H1 (cell line): ENCODE measurements around the gene SPEN. TPM values are rescaled to one million over a fixed set of nuclear protein-coding genes. Genes with fewer than 3 reads are reported as not detected.
A peak's percentile ranks its signal among the peaks of the same experiment; 100 is the strongest.

Experiments
- CTCF ChIA-PET: fragments of 300-600 bp; sonication (Branson Sonifier 250); formaldehyde crosslinking; loops from one replicate; lab custom pipeline; 2021; ENCODE audit not compliant: partially characterized antibody; lab: Charles Lee
- POLR2A ChIA-PET: fragments of 300-600 bp; sonication (Branson Sonifier 250); formaldehyde crosslinking; loops from one replicate; lab custom pipeline; 2021; ENCODE audit warnings: inconsistent platforms; ENCODE audit not compliant: partially characterized antibody; lab: Charles Lee
- DNase-seq, 2 experiments: peaks; one replicate each; pipeline versions ENCODE4 v3.0.0 to v3.0.0-alpha.2; 2010 to 2022; ENCODE audit warnings: low spot score in 2 of 2, low read depth in 1 of 2, mixed read lengths in 1 of 2
- FAIRE-seq: peaks from 2 replicates; lab custom pipeline; 2011; peaks lifted over from hg19 to GRCh38; lab: Jason Lieb, UNC
- H2AFZ ChIP-seq: 2 replicates; pipeline ENCODE4 v1.8.1; 2012; ENCODE audit warnings: low read length, inconsistent platforms
- H2AK5ac ChIP-seq: 2 replicates; pipeline ENCODE4 v1.6.1; 2013; ENCODE audit warnings: low read depth, low read length
- H2BK120ac ChIP-seq: replicated peaks from 2 replicates; pipeline ENCODE3; 2013; ENCODE audit warnings: low read depth, low read length, inconsistent platforms
- H2BK12ac ChIP-seq: 2 replicates; pipeline ENCODE4 v1.6.1; 2013; ENCODE audit warnings: low read depth, low read length
- H2BK15ac ChIP-seq: 2 replicates; pipeline ENCODE4 v1.6.1; 2013; ENCODE audit warnings: low read length
- H2BK20ac ChIP-seq: 2 replicates; pipeline ENCODE4 v1.6.1; 2013; ENCODE audit warnings: low read length
- H2BK5ac ChIP-seq: 2 replicates; pipeline ENCODE4 v1.6.1; 2013; ENCODE audit warnings: low read depth, low read length
- H3K14ac ChIP-seq: 2 replicates; pipeline ENCODE4 v1.6.1; 2013; ENCODE audit warnings: inconsistent platforms; ENCODE audit not compliant: insufficient read length
- H3K18ac ChIP-seq: 2 replicates; pipeline ENCODE4 v1.6.1; 2013; ENCODE audit warnings: low read length; ENCODE audit errors: extremely low read depth
- H3K23ac ChIP-seq: 2 replicates; pipeline ENCODE4 v1.6.1; 2013; ENCODE audit warnings: inconsistent platforms; ENCODE audit not compliant: insufficient read length
- H3K23me2 ChIP-seq: 2 replicates; pipeline ENCODE4 v1.6.1; 2013; ENCODE audit warnings: low read depth, low read length
- H3K27ac ChIP-seq: 2 replicates; pipeline ENCODE4 v1.6.1; 2011; ENCODE audit warnings: low read depth, low read length, inconsistent platforms
- H3K27me3 ChIP-seq, 4 experiments: replicated peaks in 1 of 4; 1 replicate in 1 of 4; 2 replicates in 3 of 4; pipeline versions ENCODE4 v1.6.1 to v1.8.1; 2011 to 2013; ENCODE audit warnings: low read length in 3 of 4, mild to moderate bottlenecking in 3 of 4, inconsistent platforms in 2 of 4, mixed read lengths in 2 of 4, moderate library complexity in 1 of 4; ENCODE audit not compliant: control insufficient read depth in 3 of 4, insufficient read depth in 3 of 4; ENCODE audit errors: extremely low read depth in 1 of 4
- H3K36me3 ChIP-seq, 4 experiments: 2 replicates each; pipeline versions ENCODE4 v1.6.1 to v1.8.1; 2011 to 2013; ENCODE audit warnings: mild to moderate bottlenecking in 4 of 4, low read length in 3 of 4, moderate library complexity in 2 of 4, control low read depth in 1 of 4, inconsistent platforms in 1 of 4; ENCODE audit not compliant: insufficient read depth in 4 of 4, control insufficient read depth in 2 of 4
- H3K4ac ChIP-seq: replicated peaks from 2 replicates; pipeline ENCODE3; 2013; ENCODE audit warnings: low read length, low read depth, mixed read lengths, inconsistent platforms; ENCODE audit not compliant: insufficient read length
- H3K4me1 ChIP-seq, 4 experiments: replicated peaks in 1 of 4; 1 replicate in 1 of 4; 2 replicates in 3 of 4; pipeline versions ENCODE4 v1.6.1 to v1.8.1; 2011 to 2013; ENCODE audit warnings: low read length in 3 of 4, inconsistent platforms in 2 of 4, mixed read lengths in 1 of 4; ENCODE audit not compliant: insufficient read depth in 4 of 4, control insufficient read depth in 3 of 4
- H3K4me2 ChIP-seq, 2 experiments: 2 replicates each; pipeline versions ENCODE4 v1.6.1 to v1.8.1; 2011 to 2013; ENCODE audit warnings: low read depth in 2 of 2, low read length in 2 of 2, control low read depth in 1 of 2, inconsistent platforms in 1 of 2, mild to moderate bottlenecking in 1 of 2; ENCODE audit not compliant: insufficient read depth in 1 of 2
- H3K4me3 ChIP-seq, 4 experiments: fragments of 200-600, 300-600 bp in 1 of 4; sonication (generic), shearing (Covaris generic), sonication (Bioruptor Twin) in 1 of 4; 2 replicates each; pipeline versions ENCODE4 v1.5.1 to v1.8.1; 2011 to 2016; ENCODE audit warnings: low read length in 4 of 4, low read depth in 3 of 4, control low read depth in 2 of 4, inconsistent platforms in 2 of 4, mild to moderate bottlenecking in 2 of 4, mixed read lengths in 1 of 4, moderate library complexity in 1 of 4; ENCODE audit not compliant: insufficient read depth in 2 of 4; ENCODE audit errors: extremely low read depth in 1 of 4
- H3K56ac ChIP-seq: replicated peaks from 2 replicates; pipeline ENCODE3; 2013; ENCODE audit warnings: low read depth, mild to moderate bottlenecking, mixed read lengths, low read length, inconsistent platforms; ENCODE audit not compliant: insufficient read length
- H3K79me1 ChIP-seq: 2 replicates; pipeline ENCODE4 v1.6.1; 2013; ENCODE audit warnings: low read depth, low read length, control low read depth
- H3K79me2 ChIP-seq, 2 experiments: 2 replicates each; pipeline versions ENCODE4 v1.6.1 to v1.8.1; 2012 to 2013; ENCODE audit warnings: low read length in 2 of 2, mild to moderate bottlenecking in 2 of 2, inconsistent platforms in 1 of 2; ENCODE audit not compliant: insufficient read depth in 2 of 2, control insufficient read depth in 1 of 2
- H3K9ac ChIP-seq, 4 experiments: replicated peaks in 1 of 4; 1 replicate in 1 of 4; 2 replicates in 3 of 4; pipeline versions ENCODE4 v1.6.1 to v1.8.1; 2011 to 2013; ENCODE audit warnings: low read depth in 3 of 4, low read length in 3 of 4, control low read depth in 2 of 4, mild to moderate bottlenecking in 2 of 4, moderate library complexity in 2 of 4, inconsistent platforms in 1 of 4; ENCODE audit errors: extremely low read depth in 1 of 4
- H3K9me3 ChIP-seq, 2 experiments: 2 replicates each; pipeline versions ENCODE4 v1.6.1 to v1.8.1; 2012 to 2013; ENCODE audit warnings: mild to moderate bottlenecking in 2 of 2, moderate library complexity in 2 of 2, control low read depth in 1 of 2, inconsistent platforms in 1 of 2, low read depth in 1 of 2, low read length in 1 of 2, mixed read lengths in 1 of 2; ENCODE audit not compliant: insufficient read depth in 2 of 2
- H4K20me1 ChIP-seq, 2 experiments: replicated peaks in 1 of 2; 2 replicates each; pipeline versions ENCODE3 to v1.8.1; 2011 to 2013; ENCODE audit warnings: inconsistent platforms in 2 of 2, low read length in 2 of 2, mild to moderate bottlenecking in 1 of 2; ENCODE audit not compliant: insufficient read depth in 2 of 2, control insufficient read depth in 1 of 2
- H4K5ac ChIP-seq: 2 replicates; pipeline ENCODE4 v1.6.1; 2013; ENCODE audit warnings: low read length, low read depth, mixed read lengths, inconsistent platforms; ENCODE audit not compliant: insufficient read length
- H4K8ac ChIP-seq: 2 replicates; pipeline ENCODE4 v1.8.0; 2013; ENCODE audit warnings: mild to moderate bottlenecking, moderate library complexity, low read length, inconsistent platforms; ENCODE audit not compliant: insufficient read depth; ENCODE audit errors: extremely low read depth
- H4K91ac ChIP-seq: replicated peaks from 2 replicates; pipeline ENCODE3; 2013; ENCODE audit warnings: low read length, mixed read lengths, inconsistent platforms; ENCODE audit not compliant: insufficient read length
- BACH1 ChIP-seq: IDR thresholded peaks from 2 replicates; pipeline ENCODE4 v1.6.1; 2012; ENCODE audit warnings: low read length, improper control_type of control experiment
- CBX5 ChIP-seq: fragments of 300-800, 300-1000 bp; sonication (generic); IDR thresholded peaks from 2 replicates; pipeline ENCODE4 v1.7.1; 2016; ENCODE audit warnings: antibody characterized with exemption, low read length, low read depth
- CTBP2 ChIP-seq: IDR thresholded peaks from 2 replicates; pipeline ENCODE4 v1.7.0; 2011; ENCODE audit warnings: borderline replicate concordance, mild to moderate bottlenecking, moderate library complexity, mixed read lengths, low read length; ENCODE audit not compliant: insufficient read depth, insufficient read length
- E2F6 ChIP-seq: IDR thresholded peaks from 2 replicates; pipeline ENCODE4 v1.6.1; 2012; ENCODE audit warnings: inconsistent platforms
- EP300 ChIP-seq, 2 experiments: IDR thresholded peaks; 1 replicate in 1 of 2; 2 replicates in 1 of 2; pipeline ENCODE4 v1.6.1; 2011 to 2012; ENCODE audit warnings: low read depth in 2 of 2, low read length in 2 of 2, mild to moderate bottlenecking in 2 of 2, borderline replicate concordance in 1 of 2, inconsistent platforms in 1 of 2, moderate library complexity in 1 of 2
- JUND ChIP-seq: IDR thresholded peaks from 2 replicates; pipeline ENCODE4 v1.6.1; 2011; ENCODE audit warnings: mild to moderate bottlenecking, improper control_type of control experiment, low read length
- POLR2A ChIP-seq, 2 experiments: IDR thresholded peaks; 1 replicate in 1 of 2; 2 replicates in 1 of 2; pipeline ENCODE4 v1.6.1; 2011; ENCODE audit warnings: low read depth in 2 of 2, low read length in 2 of 2, mild to moderate bottlenecking in 2 of 2; ENCODE audit errors: control extremely low read depth in 1 of 2
- RAD21 ChIP-seq, 2 experiments: IDR thresholded peaks in 1 of 2; conservative IDR thresholded peaks in 1 of 2; 2 replicates each; pipeline ENCODE4 v1.6.1; 2011; ENCODE audit warnings: low read depth in 2 of 2, low read length in 2 of 2, improper control_type of control experiment in 1 of 2, inconsistent platforms in 1 of 2, mild to moderate bottlenecking in 1 of 2, moderate library complexity in 1 of 2
- SIX5 ChIP-seq: IDR thresholded peaks from 2 replicates; pipeline ENCODE4 v1.6.1; 2011; ENCODE audit warnings: mild to moderate bottlenecking, low read depth, low read length
- SP2 ChIP-seq: IDR thresholded peaks from 2 replicates; pipeline ENCODE4 v1.6.1; 2012; ENCODE audit warnings: mild to moderate bottlenecking, low read length, inconsistent platforms
- SP4 ChIP-seq: IDR thresholded peaks from 2 replicates; pipeline ENCODE4 v1.6.1; 2012; ENCODE audit warnings: low read length, inconsistent platforms
- TAF1 ChIP-seq: IDR thresholded peaks from 2 replicates; pipeline ENCODE4 v1.6.1; 2011; ENCODE audit warnings: mild to moderate bottlenecking, low read depth, low read length
- TCF12 ChIP-seq: IDR thresholded peaks from 2 replicates; pipeline ENCODE4 v1.6.1; 2011; ENCODE audit warnings: low read depth, mild to moderate bottlenecking, low read length
- WGBS, 2 experiments: shearing (Covaris generic) in 1 of 2; methylation state at CpG; one replicate each; pipeline versions ENCODE4 v1.1.6 to v1.1.7; 2013 to 2015; ENCODE audit warnings: low lambda C conversion rate in 2 of 2, mixed read lengths in 2 of 2, inconsistent platforms in 1 of 2, low coverage in 1 of 2, missing lambda C conversion rate in 1 of 2; ENCODE audit not compliant: insufficient replicate concordance in 2 of 2, insufficient coverage in 1 of 2, insufficient read length in 1 of 2; ENCODE audit errors: extremely low coverage in 1 of 2, missing lambda C conversion rate in 1 of 2; 5-methylcytosine and 5-hydroxymethylcytosine counted together
- polyA plus RNA-seq, 7 experiments: library from polyadenylated mRNA; depleted of rRNA in 3 of 7; stranded (reverse) in 5 of 7; unstranded in 2 of 7; fragments of >200 nt in 5 of 7; fragments of 200-250 nt in 2 of 7; gene quantifications; 1 replicate in 5 of 7; 2 replicates in 1 of 7; 4 replicates in 1 of 7; pipeline versions ENCODE4 v1.2.1 to v1.2.3, GENCODE V29; 2011 to 2013; ENCODE audit warnings: missing spikeins in 2 of 7, mixed read lengths in 2 of 7
- total RNA-seq: library from RNA; stranded (reverse); fragmentation: NEBNext Ultra II Directional; extraction: Animal tissue kit (Norgen Biotek cat#: 25700); gene quantifications from 2 replicates; pipeline ENCODE4 v1.2.1, GENCODE V29; 2021
- TF ChIP-seq, protein P1 (sequence below): IDR thresholded peaks from 2 replicates; pipeline ENCODE4 v1.6.1; 2012; ENCODE audit warnings: inconsistent platforms

Gene SPEN
- total and polyA plus RNA-seq, 2 of the 8 experiments (the other 6 are each of a cell fraction or from before 2014, with no cell fraction given): 12.5 to 52.1 TPM

GRCh38 chr1:15830258-15830657, 17.2 kb upstream of the SPEN start:
- Histone ChIP-seq H4K20me1 (no peaks in the 10 kb centered on the region), H3K4me1 (peaks cover 0 to 20% (median 4%) of the 10 kb centered on the region in 4 experiments; a peak in 4 of 7 replicates), H3K9ac (no peak overlapping the region), H4K5ac (no peak overlapping the region), H2BK12ac (no peak overlapping the region), H3K4me3 (no peak overlapping the region), H3K27ac (no peak overlapping the region), H3K4me2 (peak overlapping the region; percentile 1 to 6; a peak in 1 of 4 replicates), H3K23me2 (peaks cover 7% of the 10 kb centered on the region), H3K4ac (no peak overlapping the region), H3K36me3 (no peaks in the 10 kb centered on the region), H3K14ac (no peak overlapping the region), H4K91ac (no peak overlapping the region), H3K18ac (no peak overlapping the region), H3K56ac (no peak overlapping the region), H2BK15ac (no peak overlapping the region), H3K27me3 (no peaks in the 10 kb centered on the region), H2AFZ (no peak overlapping the region), H4K8ac (no peak overlapping the region), H2BK5ac (no peak overlapping the region), H3K23ac (no peak overlapping the region), H3K79me1 (0 out of 2 replicates have a peak, but pooled peaks cover 3% of the 10 kb centered on the region), H2BK120ac (no peak overlapping the region), H3K79me2 (no peaks in the 10 kb centered on the region), H2BK20ac (no peak overlapping the region), H2AK5ac (no peak overlapping the region), H3K9me3 (no peaks in the 10 kb centered on the region)
- CTCF ChIA-PET: interaction anchor here (1.0 to 1.7 kb wide), 7 partner anchors 12 to 127 kb away, joined by 3 to 7 read pairs (median 5); no protein-coding TSS in a partner anchor
- WGBS, 2 experiments: 36% methylated on average over 1 of the region's 1 CpG; no CpG with 5 or more reads in 1 of the 2 experiments
- FAIRE-seq (peak; percentile 50), DNase-seq (no peak)
- POLR2A ChIA-PET: interaction anchor here (1.3 to 1.5 kb wide), 3 partner anchors 10 to 17 kb away, joined by 3 to 6 read pairs (median 5); partner anchors contain the start of gene SPEN
- no peak for TF ChIP-seq TCF12
- TF ChIP-seq RAD21 (IDR thresholded peaks at IDR 0.05 in 1 of 2, conservative IDR thresholded peaks at IDR 0.05 in 1 of 2; ENCODE audit: low read depth in 2 of 2, low read length in 2 of 2): no peak
- no peak for TF ChIP-seq SP4
- TF ChIP-seq CBX5: no peak
- TF ChIP-seq SP2: no peak
- TF ChIP-seq, protein P1, sequence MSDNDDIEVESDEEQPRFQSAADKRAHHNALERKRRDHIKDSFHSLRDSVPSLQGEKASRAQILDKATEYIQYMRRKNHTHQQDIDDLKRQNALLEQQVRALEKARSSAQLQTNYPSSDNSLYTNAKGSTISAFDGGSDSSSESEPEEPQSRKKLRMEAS: no peak
- no peak for TF ChIP-seq BACH1
- TF ChIP-seq POLR2A (IDR thresholded peaks at IDR 0.05; ENCODE audit: control extremely low read depth in 1 of 2, low read depth in 2 of 2, low read length in 2 of 2): no peak
- TF ChIP-seq E2F6: no peak
- no peak for TF ChIP-seq TAF1
- TF ChIP-seq EP300 (IDR thresholded peaks at IDR 0.05; ENCODE audit: borderline replicate concordance in 1 of 2, low read depth in 2 of 2, low read length in 2 of 2): no peak
- TF ChIP-seq SIX5: no peak
- TF ChIP-seq CTBP2: no peak
- TF ChIP-seq JUND: no peak
